Cardiac muscle cell (in vitro differentiated cells and primary cell): ENCODE results near the gene CTBP2. TPM values are rescaled to one million over a fixed set of nuclear protein-coding genes. Genes with fewer than 3 reads are reported as not detected.

ENCODE experiments used
- DNase-seq, 2 donors: peaks; one replicate each; pipeline versions ENCODE4 v3.0.0 to v3.0.0-alpha.2; 2010 to 2017; ENCODE audit warnings: low read depth in 1 of 2, low spot score in 1 of 2
- H3K27ac ChIP-seq: fragments of 200-600 bp; sonication (generic); 2 replicates; pipeline ENCODE4 v1.5.1; 2016
- H3K27me3 ChIP-seq: fragments of 200-600 bp; sonication (generic); 2 replicates; pipeline ENCODE4 v1.6.0; 2016; ENCODE audit warnings: control low read depth
- H3K36me3 ChIP-seq: fragments of 200-600 bp; sonication (generic); 2 replicates; pipeline ENCODE4 v1.5.1; 2016; ENCODE audit warnings: control low read depth
- H3K4me1 ChIP-seq: fragments of 200-600 bp; sonication (generic); 2 replicates; pipeline ENCODE4 v1.8.1; 2017; ENCODE audit warnings: low read depth, mild to moderate bottlenecking, mixed run types
- H3K4me3 ChIP-seq: fragments of 200-600 bp; sonication (generic); 2 replicates; pipeline ENCODE4 v1.5.1; 2016; ENCODE audit warnings: mild to moderate bottlenecking
- H3K9me3 ChIP-seq: fragments of 200-600 bp; sonication (generic); 2 replicates; pipeline ENCODE4 v1.5.1; 2017; ENCODE audit warnings: low read depth, mild to moderate bottlenecking, control low read depth
- CTCF ChIP-seq: IDR thresholded peaks from 2 replicates; pipeline ENCODE4 v1.5.1; 2012; ENCODE audit warnings: low read depth, mild to moderate bottlenecking, low read length
- polyA plus RNA-seq: library from polyadenylated mRNA; unstranded; fragments of >200 nt; fragmentation: Nextera tagmentation; extraction: Ambion mirVana; gene quantifications from 2 replicates; pipeline ENCODE4 v1.2.1, GENCODE V29; 2016
- total RNA-seq: library from RNA; depleted of rRNA; stranded (reverse); fragments of >200 nt; gene quantifications from 2 replicates; pipeline ENCODE4 v1.2.3, GENCODE V29; 2016

CTBP2 gene
- total and polyA plus RNA-seq, 2 experiments from 2014 or later = 67.4 to 74.5 TPM

DNA sequence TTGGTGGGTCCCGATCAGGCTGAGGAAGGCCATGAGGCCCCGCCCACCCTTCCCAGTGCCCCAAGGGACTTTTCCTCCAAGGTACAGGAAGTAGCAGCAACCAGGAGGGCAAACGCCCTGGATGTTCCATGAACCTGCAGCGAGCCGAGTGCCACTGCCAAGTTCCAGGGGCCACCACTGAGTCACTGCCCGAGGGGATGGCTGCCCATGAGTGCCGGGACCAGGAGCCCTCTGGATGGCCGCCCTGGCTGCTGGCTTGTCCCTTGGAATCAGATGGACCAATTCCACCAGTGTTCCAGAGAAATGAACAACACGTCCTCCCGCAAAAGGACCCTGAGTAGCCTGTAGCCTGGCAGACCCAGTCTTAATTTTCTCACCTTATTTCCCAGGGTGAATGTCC, 144.2 kb downstream of the CTBP2 start:
- no peak overlapping the region for H3K4me3 ChIP-seq
- no peak for TF ChIP-seq CTCF
- H3K27me3 ChIP-seq = no peaks in the 10 kb centered on the region
- no peaks in the 10 kb centered on the region for H3K9me3 ChIP-seq
- H3K27ac ChIP-seq = no peak overlapping the region
- DNase-seq = no peak
- H3K36me3 ChIP-seq = no peaks in the 10 kb centered on the region
- H3K4me1 ChIP-seq = no peaks in the 10 kb centered on the region

GRCh38 chr10:125015356-125015944, 144.9 kb downstream of the CTBP2 start:
- Histone ChIP-seq H3K4me1 (no peaks in the 10 kb centered on the region), H3K27ac (no peak overlapping the region), H3K9me3 (no peaks in the 10 kb centered on the region), H3K27me3 (no peaks in the 10 kb centered on the region), H3K36me3 (no peaks in the 10 kb centered on the region), H3K4me3 (no peak overlapping the region)
- peak in 1 of 2 donors; percentile 48 for DNase-seq
- no peak for TF ChIP-seq CTCF

GRCh38 chr10:125014836-125015355, 145.5 kb downstream of the CTBP2 start:
- no peaks in the 10 kb centered on the region for H3K4me1 ChIP-seq
- H3K36me3 ChIP-seq = no peaks in the 10 kb centered on the region
- no peak overlapping the region for H3K4me3 ChIP-seq
- no peaks in the 10 kb centered on the region for H3K9me3 ChIP-seq
- no peak for TF ChIP-seq CTCF
- no peak overlapping the region for H3K27ac ChIP-seq
- DNase-seq = no peak
- H3K27me3 ChIP-seq = no peaks in the 10 kb centered on the region

DNA sequence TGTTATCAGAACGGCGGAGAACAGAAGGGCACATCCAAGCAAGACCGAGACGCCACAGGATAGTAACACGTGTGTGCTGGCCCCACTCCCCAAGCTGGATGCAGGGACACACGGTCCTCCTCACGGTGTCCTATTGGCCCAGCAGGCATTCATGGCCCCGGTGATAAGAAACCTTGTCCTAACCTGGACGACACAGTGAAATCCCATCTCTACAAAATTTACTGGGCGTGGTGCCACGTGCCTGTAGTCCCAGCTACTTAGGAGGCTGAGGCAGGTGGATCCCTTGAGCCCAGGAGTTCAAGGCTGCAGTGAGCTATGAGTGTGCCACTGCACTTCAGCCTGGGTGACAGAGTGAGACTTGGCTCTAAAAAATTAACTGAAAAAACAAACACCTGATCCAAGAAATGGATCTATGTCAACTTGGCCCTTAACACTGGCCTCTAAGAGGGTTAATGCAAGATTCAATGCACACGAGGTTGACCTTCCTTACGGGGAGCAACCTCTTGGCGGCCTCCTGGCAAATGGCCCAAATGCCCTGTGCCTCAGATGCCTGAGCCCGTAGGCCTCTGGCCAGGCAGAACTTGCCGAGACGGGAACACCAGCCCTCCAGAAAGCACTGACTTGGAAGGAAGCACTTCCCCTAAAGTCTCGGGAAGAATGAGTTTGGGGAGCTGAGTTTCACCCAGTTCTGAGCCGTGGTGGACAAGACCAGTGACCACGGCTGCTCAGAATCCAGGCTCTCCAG, 146.1 kb downstream of the CTBP2 start:
- no peaks in the 10 kb centered on the region for H3K9me3 ChIP-seq
- H3K27ac ChIP-seq = no peak overlapping the region

DNA sequence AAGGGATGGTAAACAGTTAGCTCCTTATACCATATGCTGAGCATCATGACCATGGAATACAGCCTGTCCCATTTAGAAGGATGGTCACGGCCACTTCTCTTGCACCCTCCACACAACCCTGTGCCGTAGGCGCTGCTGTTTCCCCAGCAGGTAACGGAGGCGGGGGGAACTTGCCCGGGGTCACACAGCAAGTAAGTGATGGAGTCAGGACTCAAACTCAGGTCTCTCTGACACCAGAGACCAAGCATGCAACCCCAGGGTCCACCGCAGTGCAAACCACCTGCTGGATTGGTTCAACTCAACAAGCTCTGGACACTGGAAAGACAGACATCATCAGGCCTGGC, 146.9 kb downstream of the CTBP2 start:
- H3K9me3 ChIP-seq = no peaks in the 10 kb centered on the region
- H3K4me1 ChIP-seq = no peaks in the 10 kb centered on the region
- no peaks in the 10 kb centered on the region for H3K36me3 ChIP-seq
- no peaks in the 10 kb centered on the region for H3K27me3 ChIP-seq
- DNase-seq = no peak
- no peak for TF ChIP-seq CTCF
- no peak overlapping the region for H3K27ac ChIP-seq
- no peak overlapping the region for H3K4me3 ChIP-seq

More for the DNA sequence above, 146.1 kb downstream of the CTBP2 start:
- Histone ChIP-seq H3K36me3 (no peaks in the 10 kb centered on the region), H3K4me3 (no peak overlapping the region), H3K27me3 (no peaks in the 10 kb centered on the region), H3K4me1 (no peaks in the 10 kb centered on the region)
- DNase-seq = no peak
- no peak for TF ChIP-seq CTCF
